ENCODE measurements around the gene KRTAP4-6.
"Not testable (repeated sequence)": the region's sequence is repeated elsewhere in the genome, so short reads cannot be mapped to it uniquely, and the experiment has no call there.

KRTAP4-6 gene

GRCh38 chr17:41104386-41105038 lies 35.8 kb downstream of the KRTAP4-6 start:
- not testable (repeated sequence) for DNase-seq

- DNase-seq = no peak
These were observed 36.4 kb downstream of the KRTAP4-6 start for GRCh38 chr17:41103896-41104295.

- DNase-seq = no peak
These were observed 38.6 kb downstream of the KRTAP4-6 start, which contains the start of gene KRTAP4-16 for GRCh38 chr17:41101586-41102259. TSS of gene KRTAP4-16 (minus strand) at chr17:41102209. CDS start at chr17:41102209, 0 bp downstream.

- not testable (repeated sequence) for DNase-seq
These were observed 40.5 kb downstream of the KRTAP4-6 start for GRCh38 chr17:41099682-41100480.

GRCh38 chr17:41098481-41098880 lies 41.9 kb downstream of the KRTAP4-6 start:
- no peak for DNase-seq

GRCh38 chr17:41098042-41098441 lies 42.3 kb downstream of the KRTAP4-6 start, which contains the start of gene KRTAP4-8:
TSS of gene KRTAP4-8 (minus strand) at chr17:41098142. CDS start at chr17:41098084, 58 bp downstream.
- no peak for DNase-seq

- no peak for DNase-seq
These were observed 44.3 kb downstream of the KRTAP4-6 start for GRCh38 chr17:41096055-41096454.
